Activated T-helper 9 cell treated with anti-CD3 and anti-CD28 coated beads, Interleukin-2, amount 50 U/mL, for 16 hours (primary cell): Measurements from ENCODE around the gene TFPI.

Experiments
- DNase-seq: peaks from one replicate; pipeline ENCODE4 v3.0.0-alpha.2; 2020; ENCODE audit warnings: low read depth

The TFPI gene

DNA sequence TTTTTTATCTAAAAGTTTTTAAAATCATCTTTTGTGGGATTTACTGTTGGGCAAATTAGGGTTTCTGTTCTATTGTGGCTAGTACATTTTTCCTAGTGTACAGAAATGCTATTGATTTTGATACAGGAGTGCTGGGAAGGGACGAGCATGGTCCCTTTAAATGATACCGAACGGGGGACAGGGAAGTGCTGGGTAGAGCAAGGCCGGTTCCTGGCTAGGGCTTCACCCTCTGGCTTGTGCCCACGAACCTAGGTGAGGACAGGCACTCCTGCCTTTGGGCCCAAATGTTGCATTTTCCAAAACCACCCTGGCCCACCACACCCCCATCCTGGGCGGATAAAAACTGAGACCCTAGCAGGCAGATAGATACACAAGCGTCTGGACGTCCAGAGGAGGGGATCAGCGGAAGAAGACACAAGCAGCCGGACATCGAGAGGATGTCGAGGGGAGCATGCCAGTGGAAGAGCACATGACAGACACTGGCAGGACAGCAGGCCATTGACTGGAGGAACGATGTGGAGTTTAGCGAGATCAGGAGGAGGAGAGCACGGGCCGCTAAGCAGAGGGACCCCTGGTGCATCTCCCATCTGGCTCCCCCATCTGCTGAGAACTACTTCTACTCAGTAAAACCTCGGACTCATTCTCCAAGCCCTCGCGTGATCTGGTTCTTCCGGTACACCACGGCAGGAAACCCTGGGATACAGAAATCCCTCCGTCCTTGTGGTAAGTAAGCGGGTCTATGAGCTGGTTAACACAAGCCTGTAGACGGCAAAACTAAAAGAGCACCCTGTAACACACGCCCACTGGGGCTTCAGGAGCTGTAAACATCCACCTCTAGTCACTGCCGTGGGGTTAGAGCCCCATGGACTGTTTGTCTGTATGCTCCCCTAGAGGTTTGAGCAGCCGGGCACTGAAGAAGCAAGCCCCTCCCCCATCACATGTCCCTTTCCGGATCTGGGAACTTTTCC, 92.7 kb downstream of the TFPI start:
- DNase-seq, result no peak

DNA sequence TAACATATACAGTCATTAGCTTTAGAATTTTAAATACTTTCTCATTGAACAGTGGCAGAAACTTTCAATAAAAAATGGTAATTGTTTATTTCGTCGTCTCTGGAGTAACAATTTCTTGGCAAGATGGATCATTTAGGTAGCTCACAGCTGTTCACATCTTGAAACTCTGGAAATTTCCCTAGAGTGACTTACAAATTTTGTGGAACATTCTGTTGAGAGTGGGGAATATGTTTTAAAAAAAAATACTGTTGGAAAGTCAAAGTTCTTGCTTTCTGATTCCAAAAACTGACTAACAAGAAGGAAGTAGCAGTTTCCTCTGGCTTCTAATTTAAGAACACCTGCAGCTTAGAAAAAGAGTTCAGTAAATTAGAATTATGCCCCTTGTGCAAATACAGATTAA, 95.0 kb downstream of the TFPI start:
- no peak for DNase-seq

DNA sequence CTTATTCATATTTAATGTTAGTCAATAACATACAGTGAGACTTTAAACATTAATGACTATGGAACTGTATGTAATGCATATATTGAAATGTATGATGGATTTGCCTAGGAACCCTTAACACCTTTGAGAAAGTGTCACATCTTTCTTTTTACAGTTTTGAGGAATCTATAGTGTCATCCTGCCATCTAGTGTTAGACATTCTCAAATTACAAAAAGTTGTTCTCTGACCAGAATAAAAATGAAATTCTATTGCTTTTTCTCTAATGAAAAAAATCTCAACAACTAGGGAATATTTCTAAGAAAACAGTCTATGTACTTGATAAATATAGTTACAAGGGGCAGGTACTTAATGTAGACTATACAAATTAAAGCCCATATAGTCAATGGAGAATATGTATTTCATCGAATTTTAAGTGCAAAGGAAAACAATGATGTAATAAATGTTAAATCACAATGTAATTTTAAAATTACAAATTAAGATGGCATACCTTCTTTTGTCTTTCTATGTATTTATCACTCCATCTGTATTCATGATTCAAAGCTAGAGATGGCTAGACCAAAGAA, 101.1 kb downstream of the TFPI start:
- DNase-seq, result no peak

DNA sequence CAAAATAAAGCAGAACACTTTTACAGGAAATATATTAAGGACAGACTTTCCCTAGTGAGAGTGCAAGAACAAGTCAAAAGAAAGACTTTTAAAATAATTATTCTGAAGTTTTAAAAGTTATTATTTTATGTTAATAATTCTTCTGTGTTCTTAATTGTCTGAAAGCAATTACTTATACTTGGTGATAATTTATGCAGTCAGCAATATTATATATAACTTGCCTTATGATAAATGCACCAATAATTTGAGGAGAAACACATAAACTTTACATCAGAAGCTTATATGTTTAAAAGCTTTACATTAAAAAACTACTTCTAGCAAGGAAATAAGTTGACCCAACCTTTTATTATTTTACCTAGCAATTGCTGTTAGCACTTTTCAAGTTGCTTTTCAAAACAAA, 102.7 kb downstream of the TFPI start:
- no peak for DNase-seq

DNA sequence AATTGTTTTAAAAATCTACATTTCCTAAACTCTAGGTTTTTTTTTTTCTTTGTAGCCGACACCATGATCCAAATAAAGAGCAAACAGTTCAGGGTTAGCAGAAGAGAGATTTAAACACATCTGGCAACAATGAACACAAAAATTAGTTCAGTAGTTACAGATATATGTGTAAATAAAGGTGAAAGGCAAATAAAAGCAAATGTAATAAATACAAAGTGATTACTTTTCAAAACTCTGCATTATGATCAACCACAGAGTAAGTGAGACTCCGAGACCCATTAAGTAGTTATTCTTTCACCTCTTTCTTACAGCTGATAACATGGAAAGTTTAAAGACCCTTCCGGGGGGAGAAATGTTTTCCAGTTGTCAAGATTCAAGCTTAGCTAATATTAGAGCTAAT, 106.9 kb downstream of the TFPI start:
- no peak for DNase-seq

DNA sequence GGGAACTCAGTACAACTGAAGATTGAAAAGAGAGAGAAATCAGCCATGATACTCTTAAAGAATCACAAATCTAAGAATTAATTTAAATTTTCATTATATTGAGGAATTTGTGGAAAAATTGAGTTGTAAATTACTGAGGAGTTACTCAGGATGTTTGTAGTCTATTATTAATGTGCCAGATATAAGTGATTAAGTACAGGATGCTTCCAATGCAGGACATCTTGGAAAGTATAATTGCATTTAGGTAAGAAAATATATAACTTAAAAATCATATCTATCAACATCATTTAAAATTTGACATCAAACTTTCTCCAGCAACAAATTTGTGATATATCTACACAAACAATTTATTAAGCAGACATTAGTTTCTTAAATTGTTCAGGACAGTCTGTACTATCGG, 107.5 kb downstream of the TFPI start:
- DNase-seq, result no peak

DNA sequence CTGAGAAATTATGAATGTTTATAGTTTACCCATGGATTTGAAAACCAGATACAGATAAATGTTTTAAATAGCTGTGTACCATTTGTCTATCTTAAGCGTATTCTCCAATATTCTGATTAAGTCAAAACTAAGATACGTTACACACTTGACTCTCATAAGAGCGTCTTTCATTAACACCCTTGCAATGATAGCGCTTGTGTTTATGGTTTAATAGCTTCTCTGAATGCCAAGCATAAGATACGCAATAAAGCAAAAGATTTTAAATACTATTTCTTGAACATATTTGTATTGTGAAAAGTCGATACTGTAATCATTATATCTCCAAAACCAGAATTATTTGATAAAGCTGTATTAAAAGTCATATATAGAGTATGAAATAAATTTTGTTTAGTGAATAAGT, 109.2 kb downstream of the TFPI start:
- DNase-seq, result no peak

DNA sequence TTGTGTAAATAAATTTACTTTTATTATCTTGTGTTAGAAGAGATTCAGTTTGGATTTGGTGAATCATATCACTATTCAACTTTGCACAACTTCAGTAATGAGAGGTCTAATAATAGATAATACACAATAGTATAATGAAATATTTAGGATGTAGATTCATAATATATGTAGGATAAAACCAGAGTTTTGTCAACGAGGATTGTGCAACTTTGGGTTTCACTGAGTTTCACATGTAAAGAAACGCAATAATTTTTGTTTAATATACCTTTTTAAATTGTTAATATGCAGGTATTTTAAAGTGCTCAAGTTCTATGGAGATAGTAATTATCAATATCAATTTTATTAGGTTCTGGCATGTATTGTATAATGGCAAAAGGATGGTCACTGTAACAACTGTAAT, 111.5 kb downstream of the TFPI start:
- DNase-seq, result no peak

DNA sequence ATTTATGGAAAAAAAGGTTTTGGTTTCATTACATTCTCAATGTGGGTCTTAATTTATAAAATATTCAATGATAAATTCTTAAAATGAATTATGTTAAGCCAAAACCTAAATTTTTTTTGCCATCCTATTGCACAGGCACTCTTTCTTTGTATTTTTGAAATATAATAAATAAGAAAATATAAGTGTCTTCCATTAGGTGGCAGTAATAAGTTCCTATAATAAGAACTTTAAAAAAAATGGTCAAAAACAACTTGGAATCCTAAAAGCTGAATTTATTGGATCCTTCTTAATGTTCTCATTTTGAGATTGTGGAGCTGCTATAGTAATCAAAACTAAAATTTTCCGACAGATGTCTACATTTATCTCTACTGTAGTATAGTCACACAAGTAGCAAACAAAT, 111.9 kb downstream of the TFPI start:
- DNase-seq, result no peak

DNA sequence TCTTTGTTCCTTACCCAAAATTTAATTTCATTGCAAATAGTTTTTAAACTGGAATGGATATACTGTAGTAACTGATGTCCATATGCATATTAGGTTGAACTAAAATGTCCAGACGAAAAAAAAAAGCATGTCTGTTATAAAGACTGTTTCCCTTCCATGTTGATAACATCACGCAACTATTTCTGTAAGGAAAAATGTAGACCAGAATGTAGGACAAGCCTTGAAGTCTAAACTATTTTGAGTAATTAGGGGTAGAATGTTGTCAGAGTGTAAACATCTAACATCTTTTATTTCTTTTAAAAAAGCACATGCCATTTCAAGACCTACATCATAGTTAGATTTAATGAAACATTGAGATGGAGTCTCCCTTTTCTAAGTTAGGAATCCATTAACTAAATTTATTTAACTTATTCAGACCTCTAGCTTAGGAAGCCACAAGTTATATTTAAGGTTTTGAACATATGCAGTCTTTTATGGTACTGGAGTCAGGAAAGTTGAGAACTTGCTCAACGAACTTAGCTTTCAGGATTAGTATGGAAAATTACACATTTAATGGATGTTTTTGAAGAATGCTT, 114.0 kb downstream of the TFPI start:
- DNase-seq, result no peak

DNA sequence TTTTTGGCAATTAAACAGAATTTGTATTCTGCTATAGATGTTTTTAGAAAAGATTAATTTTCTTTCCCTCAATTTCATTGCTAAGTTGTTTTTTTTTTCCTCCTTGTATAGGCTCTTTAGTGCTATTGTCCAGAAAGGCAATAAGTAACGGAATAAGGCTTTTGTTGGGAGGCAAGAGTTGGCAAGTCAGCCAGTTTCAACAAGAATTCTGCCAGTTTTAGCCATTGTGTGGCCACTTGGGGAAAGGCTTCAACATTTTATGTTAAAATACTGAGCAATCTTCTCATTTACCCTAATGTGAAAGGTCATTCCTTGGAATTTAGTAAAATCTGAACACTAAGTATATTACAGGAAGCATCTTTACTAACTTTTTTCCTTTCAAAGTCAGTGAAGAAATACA, 115.8 kb downstream of the TFPI start:
- no peak for DNase-seq

DNA sequence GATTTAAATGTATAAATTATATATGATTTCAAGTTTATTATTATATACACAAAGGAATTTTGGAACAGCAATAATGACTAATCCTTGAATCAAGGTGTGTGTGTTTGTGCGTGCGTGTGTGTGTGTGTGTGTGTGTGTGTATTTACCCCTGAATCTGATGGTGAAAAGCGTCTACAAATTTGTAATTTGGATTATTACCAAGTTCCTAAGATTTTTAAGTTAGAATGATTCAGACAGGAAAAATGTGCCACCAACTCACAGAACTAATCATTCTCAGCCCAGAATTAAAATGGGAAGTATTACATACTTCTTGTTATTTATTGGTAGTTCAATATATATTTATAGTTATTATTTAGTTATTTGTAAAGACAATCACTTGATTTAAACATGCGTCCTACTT, 118.5 kb downstream of the TFPI start:
- DNase-seq, result no peak

DNA sequence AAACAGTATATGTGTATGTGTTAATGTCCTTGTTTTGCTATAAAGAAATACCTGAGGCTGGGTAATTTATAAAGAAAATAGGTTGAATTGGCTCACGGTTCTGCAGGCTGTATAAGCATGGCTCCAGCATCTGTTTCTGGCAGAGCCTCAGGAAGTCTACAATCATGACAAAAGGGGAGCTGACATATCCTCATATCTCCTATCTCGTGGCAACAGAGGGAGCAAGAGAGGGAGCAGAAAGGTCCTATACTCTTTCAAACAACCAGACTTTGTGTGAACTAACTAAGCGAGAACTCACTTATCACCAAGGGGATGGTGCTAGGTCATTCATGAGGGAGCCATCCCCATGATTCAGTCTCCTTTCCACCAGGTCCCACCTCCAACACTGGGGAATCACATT, 119.2 kb downstream of the TFPI start:
- DNase-seq, result no peak

DNA sequence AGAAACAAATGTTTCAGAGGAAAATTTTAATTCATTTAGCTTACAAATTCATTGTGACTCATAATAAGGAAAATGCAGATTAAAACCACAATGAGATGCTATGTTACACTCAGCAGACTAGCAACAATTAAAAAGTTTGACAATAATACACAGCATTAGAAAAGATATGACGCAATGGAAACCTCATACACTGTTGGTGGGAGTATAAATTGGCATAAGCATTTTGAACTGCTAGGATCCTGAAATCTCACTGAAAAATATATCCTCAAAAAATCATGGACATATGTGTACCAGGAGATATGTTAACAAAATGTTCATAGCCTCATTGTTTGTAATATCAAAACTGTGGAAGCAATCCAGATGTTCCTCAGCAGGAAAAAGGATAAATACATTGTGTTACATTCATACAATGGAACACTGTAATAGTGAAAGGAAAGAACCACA, 119.9 kb downstream of the TFPI start:
- no peak for DNase-seq

DNA sequence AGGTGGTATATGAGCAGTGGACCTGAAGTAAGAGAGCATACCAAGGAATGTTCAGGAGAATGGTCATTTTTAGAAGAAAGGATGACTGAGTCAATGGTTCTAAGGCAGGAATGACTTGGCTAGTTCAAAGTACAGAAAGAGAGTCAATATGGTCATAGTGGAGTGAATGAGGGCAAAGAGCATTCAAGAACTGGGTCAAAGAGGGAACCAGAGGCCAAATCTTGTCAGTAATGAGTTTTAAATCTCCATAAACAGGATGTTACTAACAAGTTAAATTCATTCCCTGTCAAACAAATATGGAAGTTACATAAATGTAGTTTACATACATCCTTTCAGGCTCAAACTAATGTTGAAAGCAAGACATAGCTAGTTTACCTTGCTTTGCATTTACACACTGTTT, 122.3 kb downstream of the TFPI start:
- DNase-seq, result no peak

DNA sequence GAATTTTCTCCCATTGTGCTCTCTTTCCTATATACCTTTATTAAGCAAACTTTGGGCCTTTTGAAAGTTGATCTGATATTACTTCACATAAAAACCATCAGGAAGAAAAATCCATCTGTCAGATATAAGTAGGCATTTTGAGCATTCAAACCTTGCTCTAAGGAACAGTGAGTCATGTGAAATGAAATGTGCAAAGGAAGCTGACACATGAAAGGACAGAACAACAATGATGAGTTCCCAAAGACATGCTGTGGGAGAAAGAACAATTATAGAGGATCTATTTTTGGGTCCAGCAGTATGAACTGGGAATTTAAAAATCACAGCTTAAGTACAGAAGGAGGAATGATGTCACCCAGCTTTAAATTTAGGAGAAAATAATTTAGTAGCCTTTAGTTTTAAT, 124.2 kb downstream of the TFPI start:
- no peak for DNase-seq

DNA sequence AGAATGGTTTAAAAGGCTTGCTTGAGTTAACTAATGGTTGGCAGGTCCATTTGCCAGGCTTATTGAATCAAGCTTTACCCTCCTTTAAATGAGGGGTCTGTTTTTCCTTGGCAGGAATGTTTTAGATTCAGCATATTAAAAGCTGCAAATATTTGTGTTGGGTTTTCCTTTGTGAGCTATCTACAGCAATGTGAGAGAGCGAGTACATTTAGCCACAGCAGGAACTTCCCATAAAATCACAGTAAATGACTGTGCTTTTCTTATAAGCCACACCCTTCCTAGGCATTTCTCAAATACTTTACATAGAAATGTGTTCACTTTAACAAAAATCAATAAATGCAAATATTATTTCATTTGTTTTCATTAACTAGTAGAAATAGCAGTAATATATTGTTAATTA, 130.1 kb downstream of the TFPI start:
- no peak for DNase-seq

DNA sequence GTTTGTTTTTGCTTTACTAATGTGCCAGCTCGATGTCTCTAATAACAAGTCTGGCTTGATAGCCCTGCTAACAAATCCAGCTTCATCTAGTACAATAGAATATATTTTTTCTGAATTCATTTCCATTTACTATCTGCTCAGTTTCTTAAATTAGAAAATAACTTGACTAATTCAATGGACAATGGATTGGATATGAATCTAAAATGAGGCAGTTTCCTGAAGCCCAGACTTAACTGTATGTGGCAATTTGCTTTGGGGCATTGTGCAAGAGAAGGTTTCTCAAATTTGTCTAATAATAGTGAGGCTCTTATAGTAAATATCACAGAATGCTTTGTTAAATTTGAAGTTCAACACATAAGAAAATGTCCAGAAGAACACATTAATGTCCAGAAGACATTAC, 132.0 kb downstream of the TFPI start:
- DNase-seq, result no peak

DNA sequence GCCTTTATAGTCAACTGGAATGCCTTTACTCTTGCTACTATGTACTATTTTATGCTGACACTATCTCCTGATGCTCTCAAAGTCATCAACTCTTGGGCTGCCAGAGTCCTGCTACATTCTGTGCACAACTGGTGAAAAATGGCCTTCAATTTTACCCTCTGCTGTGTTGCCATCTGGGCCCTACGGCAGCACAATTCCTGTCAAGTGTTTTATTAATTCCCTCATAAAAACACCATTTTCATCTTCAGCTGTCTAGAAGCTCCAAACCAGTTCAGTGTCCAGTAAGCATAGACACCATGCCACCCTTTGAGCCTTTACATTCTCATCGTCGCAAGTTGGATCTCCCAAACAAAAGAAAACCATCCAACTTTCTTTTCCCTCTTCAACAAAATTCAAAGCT, 132.7 kb downstream of the TFPI start:
- DNase-seq, result no peak

DNA sequence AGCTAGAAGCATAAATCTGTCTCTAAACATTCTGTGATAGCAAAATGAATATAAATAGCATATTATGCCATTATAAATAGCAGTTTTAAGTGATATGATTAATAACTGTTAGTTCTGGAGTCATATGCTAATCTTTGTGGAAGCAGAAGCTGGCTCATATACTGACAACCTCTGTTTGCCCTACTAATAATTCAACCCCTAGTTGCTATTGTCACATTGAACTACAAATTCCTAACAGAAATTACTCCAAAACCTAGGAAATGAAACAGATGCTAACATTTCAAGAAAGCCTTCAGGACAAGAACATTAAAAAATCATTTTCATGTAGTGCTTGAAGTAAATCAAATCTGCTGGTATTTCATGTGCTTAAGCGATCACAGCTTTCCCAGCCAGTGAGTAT, 134.4 kb downstream of the TFPI start:
- DNase-seq, result no peak

DNA sequence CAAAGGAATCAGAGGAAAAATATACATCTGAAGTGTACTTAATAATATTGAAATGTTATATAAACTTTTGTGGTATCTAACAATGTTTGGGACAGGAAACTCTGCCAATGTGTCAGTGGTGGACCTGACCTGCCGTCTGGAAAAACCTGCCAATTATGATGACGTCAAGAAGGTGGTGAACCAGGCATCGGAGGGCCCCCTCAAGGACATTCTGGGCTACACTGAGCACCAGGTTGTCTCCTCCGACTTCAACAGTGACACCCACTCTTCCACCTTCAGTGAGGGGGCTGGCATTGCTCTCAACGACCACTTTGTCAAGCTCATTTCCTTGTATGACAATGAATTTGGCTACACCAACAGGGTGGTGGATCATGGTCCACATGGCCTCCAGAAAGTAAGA, 138.8 kb downstream of the TFPI start:
- DNase-seq, result no peak
